ENCODE results near the gene GOSR1.

GRCh38 chr17:30427611-30428010 is 49.6 kb upstream of the GOSR1 start:
- TF ChIP-seq, protein P1, sequence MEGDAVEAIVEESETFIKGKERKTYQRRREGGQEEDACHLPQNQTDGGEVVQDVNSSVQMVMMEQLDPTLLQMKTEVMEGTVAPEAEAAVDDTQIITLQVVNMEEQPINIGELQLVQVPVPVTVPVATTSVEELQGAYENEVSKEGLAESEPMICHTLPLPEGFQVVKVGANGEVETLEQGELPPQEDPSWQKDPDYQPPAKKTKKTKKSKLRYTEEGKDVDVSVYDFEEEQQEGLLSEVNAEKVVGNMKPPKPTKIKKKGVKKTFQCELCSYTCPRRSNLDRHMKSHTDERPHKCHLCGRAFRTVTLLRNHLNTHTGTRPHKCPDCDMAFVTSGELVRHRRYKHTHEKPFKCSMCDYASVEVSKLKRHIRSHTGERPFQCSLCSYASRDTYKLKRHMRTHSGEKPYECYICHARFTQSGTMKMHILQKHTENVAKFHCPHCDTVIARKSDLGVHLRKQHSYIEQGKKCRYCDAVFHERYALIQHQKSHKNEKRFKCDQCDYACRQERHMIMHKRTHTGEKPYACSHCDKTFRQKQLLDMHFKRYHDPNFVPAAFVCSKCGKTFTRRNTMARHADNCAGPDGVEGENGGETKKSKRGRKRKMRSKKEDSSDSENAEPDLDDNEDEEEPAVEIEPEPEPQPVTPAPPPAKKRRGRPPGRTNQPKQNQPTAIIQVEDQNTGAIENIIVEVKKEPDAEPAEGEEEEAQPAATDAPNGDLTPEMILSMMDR (IDR thresholded peaks at IDR 0.05), result no peak
- no peak for TF ChIP-seq POLR2A (IDR thresholded peaks at IDR 0.05)

Measured in right lobe of liver (tissue), 4 donors.